Esophagus squamous epithelium (tissue), 4 donors: ENCODE data around the gene CHST8.

ENCODE experiments used
- POLR2A ChIP-seq, 4 donors: fragments of 450-650 bp; IDR thresholded peaks; one replicate each; pipeline ENCODE4 v1.6.1; 2017; ENCODE audit warnings: antibody characterized with exemption in 4 of 4, mild to moderate bottlenecking in 4 of 4, moderate library complexity in 3 of 4
- TF ChIP-seq, protein P1 (sequence below), 6 experiments: fragments of 450-650 bp in 4 of 6; fragments of 200-600 bp in 2 of 6; sonication (generic) in 2 of 6; IDR thresholded peaks; one replicate each; pipeline ENCODE4 v1.5.1; 2016 to 2019; ENCODE audit warnings: antibody characterized with exemption in 6 of 6, mild to moderate bottlenecking in 4 of 6, moderate library complexity in 4 of 6

DNA sequence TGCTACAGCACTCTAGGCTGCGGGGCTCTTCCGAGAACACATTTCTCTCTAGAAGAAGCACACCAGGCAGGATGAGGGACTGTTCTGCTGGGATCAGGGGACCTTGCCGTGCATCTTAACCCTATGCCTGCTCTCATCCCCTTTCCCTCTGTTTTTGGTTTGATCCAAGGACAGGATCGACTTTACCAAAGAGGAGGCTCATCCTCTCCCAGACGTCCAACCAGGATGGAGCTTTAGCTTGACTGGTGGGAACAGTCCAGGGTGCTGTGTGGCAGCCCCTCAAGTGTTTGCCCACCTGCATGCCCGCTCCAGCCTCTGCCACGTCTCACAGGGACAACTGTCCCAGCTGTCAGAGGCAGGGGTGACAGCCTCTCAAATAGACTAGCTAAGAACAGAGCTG, 132.6 kb downstream of the CHST8 start:
- TF ChIP-seq POLR2A (IDR thresholded peaks at IDR 0.05), result no peak
- TF ChIP-seq, protein P1, sequence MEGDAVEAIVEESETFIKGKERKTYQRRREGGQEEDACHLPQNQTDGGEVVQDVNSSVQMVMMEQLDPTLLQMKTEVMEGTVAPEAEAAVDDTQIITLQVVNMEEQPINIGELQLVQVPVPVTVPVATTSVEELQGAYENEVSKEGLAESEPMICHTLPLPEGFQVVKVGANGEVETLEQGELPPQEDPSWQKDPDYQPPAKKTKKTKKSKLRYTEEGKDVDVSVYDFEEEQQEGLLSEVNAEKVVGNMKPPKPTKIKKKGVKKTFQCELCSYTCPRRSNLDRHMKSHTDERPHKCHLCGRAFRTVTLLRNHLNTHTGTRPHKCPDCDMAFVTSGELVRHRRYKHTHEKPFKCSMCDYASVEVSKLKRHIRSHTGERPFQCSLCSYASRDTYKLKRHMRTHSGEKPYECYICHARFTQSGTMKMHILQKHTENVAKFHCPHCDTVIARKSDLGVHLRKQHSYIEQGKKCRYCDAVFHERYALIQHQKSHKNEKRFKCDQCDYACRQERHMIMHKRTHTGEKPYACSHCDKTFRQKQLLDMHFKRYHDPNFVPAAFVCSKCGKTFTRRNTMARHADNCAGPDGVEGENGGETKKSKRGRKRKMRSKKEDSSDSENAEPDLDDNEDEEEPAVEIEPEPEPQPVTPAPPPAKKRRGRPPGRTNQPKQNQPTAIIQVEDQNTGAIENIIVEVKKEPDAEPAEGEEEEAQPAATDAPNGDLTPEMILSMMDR (IDR thresholded peaks at IDR 0.05), result no peak
